ENCODE data around the gene GSDMA.

Gene GSDMA

DNA sequence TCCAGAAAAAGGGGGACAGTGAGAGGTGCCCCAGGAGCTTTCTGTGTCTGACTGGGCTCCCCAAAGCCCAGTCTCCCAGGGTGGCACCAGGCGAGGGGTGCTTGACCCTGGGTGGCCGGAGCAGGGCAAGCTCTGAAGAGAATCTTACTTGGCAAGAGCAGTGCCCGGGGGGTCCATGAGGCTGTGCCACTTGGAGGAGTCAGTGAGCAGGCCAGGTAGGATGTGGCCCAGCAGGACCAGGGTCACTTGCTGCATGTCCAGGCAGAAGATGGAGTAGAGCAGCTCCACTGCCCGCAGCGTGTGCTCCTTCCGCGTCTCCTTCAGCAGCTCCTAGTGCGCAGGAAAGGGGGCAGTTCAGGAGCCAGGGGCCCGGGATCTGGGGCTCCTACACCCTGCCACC is 59.7 kb downstream of the GSDMA start:
- no peak for DNase-seq (ENCODE audit: low spot score)

DNA sequence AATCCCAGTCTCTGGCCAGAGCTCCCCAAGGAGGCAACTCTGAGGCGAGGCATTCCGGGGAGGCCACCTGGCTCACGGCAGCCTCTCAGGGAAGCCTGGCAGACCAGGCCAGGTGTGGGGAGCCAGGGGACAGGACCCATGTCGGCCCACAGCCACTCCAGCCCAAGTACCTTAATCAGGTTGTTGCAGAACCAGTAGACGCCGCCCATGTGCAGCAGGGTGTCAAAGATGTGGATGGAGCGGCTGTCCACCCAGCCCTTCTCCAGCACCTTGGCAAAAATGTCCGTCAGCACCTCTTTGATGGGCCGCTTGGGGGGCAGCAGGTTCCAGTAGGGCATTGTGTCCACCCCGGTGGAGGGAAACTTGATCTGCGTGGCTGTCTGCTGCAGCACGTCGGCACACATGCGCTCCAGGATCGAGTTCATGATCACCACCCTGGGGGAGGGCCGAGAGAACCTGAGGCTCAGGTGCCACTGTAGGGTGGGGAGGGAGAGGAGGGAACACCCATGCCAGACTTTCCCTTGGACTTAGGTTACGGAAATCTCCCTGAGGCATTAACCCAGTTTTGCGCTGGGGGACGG is 60.2 kb downstream of the GSDMA start:
- DNase-seq (ENCODE audit: low spot score), result no peak

DNA sequence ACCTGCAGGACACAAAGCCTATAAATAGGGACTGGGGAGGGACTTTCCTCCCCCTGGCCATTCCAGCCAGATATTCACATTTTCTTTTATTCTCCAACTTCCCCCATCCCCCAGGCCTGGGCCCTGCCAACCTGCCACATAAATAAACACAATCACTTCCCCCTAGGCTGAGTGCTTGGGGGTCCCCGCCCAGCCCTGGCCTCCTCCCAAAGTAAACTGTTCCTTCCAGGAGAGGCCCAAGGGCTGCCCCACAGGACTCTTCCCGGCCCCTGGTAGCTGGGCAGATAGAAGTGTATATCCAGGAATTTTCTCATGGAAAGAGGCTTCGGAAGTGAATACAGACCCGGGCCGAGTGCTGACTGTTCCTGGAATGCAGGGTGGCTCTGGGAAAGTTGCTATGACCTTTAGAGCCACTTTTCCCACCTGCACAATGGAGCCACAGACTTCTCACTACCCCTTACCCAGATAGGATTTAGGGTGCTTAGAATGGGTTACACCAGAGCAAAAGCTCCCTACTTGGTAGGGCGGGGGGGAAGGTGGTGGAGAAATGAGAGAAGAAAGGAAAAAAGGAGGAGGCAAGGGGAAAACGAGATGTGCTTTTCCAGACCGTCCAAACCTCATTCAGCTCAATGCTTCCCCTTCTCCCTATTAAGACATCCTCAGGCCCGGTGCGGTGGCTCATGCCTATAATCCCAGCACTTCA is 60.9 kb downstream of the GSDMA start:
- no peak for DNase-seq (ENCODE audit: low spot score)

DNA sequence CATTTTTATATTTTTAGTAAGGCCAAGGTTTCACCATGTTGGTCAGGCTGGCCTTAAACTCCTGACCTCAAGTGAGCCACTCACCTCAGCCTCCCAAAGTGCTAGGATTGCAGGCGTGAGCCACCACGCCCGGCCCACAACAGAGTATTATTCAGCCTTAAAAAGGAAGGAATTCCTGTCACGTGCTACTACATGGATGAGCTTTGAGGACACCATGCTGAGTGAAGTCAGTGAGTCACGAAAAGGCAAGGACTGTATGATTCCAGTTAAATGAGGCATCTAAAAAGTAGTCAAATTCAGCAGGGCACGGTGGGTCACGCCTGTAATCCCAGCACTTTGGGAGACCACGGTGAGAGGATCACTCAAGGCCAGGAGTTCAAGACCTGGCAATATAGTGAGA is 62.1 kb downstream of the GSDMA start:
- no peak for DNase-seq (ENCODE audit: low spot score)

DNA sequence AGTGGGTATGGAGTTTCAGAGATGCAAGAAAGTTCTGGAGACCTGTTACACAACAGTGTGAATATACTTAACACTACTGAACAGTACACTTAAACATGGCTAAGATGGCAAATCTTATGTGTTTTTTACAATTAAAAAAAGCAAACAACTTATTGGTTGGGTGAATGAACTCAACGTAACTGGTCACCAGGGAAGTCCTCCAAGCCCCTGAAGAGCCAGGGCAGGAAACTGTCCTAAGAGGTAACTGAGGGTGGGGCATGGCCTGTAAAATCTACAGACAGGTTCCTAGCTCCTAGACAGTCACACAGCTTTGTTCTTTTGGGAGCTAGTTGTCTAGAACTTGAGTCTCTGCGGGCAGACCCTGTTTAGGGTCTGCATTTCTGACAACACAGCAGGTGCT is 62.8 kb downstream of the GSDMA start:
- DNase-seq (ENCODE audit: low spot score), result no peak

DNA sequence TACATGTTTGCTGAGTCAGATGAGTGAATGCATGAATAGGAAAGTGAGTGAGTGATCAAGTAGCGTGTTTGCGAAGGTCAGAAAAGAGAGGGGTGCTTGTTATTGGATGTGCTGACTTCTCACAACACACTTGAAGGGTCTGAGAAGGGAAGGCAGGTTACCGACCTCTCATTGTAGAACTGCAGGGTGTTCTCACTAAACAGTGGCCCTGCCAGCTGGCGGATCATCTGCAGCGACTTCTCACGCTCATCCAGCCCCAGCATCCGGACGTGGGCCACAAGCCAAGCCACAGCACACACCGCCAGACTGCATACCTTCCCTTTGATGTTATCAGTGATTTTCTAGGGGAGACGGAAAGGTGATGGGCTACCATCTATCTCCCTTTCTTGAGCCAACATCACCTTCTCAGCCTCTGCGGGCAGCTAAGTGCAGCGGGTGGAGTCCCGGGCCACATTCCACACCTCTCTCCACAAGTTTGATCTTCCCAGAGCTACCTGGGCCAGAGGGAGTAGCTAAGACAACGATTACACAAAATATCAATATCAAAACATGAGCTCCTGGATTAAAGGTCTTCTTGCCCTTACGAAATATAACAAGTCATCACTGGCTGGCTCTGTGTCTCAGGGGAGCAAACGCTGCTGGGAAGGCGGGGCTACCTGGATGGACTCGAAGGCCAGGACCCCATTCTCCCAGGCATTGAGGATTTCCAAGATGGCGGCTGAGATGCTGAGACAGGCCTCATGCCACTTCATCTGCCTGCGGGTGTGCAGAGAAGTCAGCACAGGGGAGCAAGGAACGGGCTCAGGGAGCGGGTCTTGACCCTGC is 63.4 kb downstream of the GSDMA start:
- no peak for DNase-seq (ENCODE audit: low spot score)

DNA sequence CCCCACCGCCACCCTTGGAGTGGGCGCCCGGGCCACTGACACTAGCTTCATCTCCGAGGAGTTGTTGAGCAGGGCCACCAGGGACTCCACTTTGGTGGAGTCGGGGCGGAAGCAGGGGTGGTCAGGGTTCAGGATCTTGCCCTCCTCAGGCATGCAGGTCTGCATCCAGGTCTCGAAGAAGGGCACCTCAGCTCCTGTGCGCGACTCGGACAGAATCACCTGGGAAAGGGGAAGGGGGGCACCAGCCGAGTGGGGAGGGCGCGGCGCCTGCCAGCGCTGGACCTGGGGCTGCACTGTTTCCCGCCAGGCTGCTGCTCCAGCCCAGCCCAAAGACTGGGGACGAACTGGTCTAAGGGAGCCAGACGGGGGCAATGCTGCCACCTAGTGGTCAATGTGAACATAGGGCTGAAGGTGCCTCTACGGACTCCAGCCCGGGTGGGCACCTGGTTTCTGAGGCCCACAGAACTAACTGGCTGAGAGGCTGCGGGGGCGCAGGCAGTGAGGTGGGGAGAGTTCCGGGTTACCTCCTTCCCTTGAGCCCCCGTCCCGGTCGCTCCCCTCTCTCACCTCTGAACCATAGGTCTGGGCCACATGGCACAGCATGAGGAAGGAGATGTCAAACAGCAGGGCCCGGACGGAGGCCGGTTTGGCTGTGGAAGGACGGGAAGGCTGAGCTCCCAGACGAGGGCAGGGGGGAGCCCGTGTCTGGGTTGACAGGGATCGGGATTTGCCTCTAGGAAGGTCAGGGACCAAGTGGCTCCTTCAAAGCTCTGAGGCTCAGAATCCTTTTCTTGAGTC is 64.2 kb downstream of the GSDMA start:
- peak; percentile 77 for DNase-seq (ENCODE audit: low spot score)

Measured in kidney capillary endothelial cell (primary cell).